AG04449 (cell line): Measurements from ENCODE around the gene ZDHHC22.

Source experiments
- CTCF ChIA-PET: fragments of 350-600 bp; formaldehyde crosslinking; extraction: SDS; loops from one replicate; lab custom pipeline; 2021; ENCODE audit warnings: antibody characterized with exemption; lab: Yijun Ruan, JAX
- POLR2A ChIA-PET: fragments of 400-600, 350-600 bp; formaldehyde crosslinking; extraction: SDS; loops from one replicate; lab custom pipeline; 2020; ENCODE audit warnings: antibody characterized with exemption, inconsistent platforms; lab: Yijun Ruan, JAX
- DNase-seq: peaks from one replicate; pipeline ENCODE4 v3.0.0-alpha.2; 2010; ENCODE audit warnings: low read depth, low spot score
- H3K4me3 ChIP-seq: 2 replicates; pipeline ENCODE4 v1.5.1; 2011; ENCODE audit warnings: low read depth, mild to moderate bottlenecking, control low read depth, low read length
- CTCF ChIP-seq: IDR thresholded peaks from one replicate; pipeline ENCODE4 v1.5.1; 2011; ENCODE audit warnings: mild to moderate bottlenecking, moderate library complexity, low read length, control low read depth, inconsistent platforms; ENCODE audit not compliant: insufficient read depth; ENCODE audit errors: missing control alignments

Gene ZDHHC22

GRCh38 chr14:77105145-77105939 lies 36.2 kb downstream of the ZDHHC22 start:
- no peak for TF ChIP-seq CTCF
- no peak overlapping the region for H3K4me3 ChIP-seq
- POLR2A ChIA-PET = no interaction called here
- no peak for DNase-seq
- CTCF ChIA-PET = interaction anchor here (0.9 to 1.7 kb wide), 7 partner anchors 10 to 230 kb away, joined by 3 to 5 read pairs (median 4); no protein-coding TSS in a partner anchor

GRCh38 chr14:77104393-77104792 lies 37.2 kb downstream of the ZDHHC22 start:
- CTCF ChIA-PET = interaction anchor here (0.7 to 1.7 kb wide), 7 partner anchors 9 to 229 kb away, joined by 3 to 5 read pairs (median 4); no protein-coding TSS in a partner anchor
- POLR2A ChIA-PET = no interaction called here
- H3K4me3 ChIP-seq = no peak overlapping the region
- no peak for DNase-seq
- TF ChIP-seq CTCF = no peak

DNA sequence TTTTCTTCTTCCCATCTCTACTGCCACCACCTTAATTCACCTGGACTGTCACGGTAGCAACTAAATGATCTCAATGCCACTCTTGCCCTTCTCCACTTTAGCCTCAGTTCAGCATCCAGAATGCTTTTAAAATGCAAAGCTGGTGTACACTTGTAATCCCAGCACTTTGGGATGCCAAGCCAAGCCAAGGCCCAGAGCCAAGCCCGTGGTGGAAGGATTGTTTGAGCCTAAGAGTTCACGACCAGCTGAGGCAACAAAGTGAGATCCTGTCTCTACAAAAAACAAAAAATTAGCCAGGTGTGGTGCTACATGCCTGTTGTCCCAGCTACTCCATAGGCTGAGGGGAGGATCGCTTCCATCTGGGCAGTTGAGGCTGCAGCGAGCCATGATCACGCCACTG lies 37.6 kb downstream of the ZDHHC22 start:
- ChIA-PET POLR2A (no interaction called here), CTCF (interaction anchor here (0.7 to 1.7 kb wide), 5 partner anchors 9 to 229 kb away, joined by 3 to 5 read pairs (median 4); no protein-coding TSS in a partner anchor)
- DNase-seq = no peak
- TF ChIP-seq CTCF = no peak
- no peak overlapping the region for H3K4me3 ChIP-seq

DNA sequence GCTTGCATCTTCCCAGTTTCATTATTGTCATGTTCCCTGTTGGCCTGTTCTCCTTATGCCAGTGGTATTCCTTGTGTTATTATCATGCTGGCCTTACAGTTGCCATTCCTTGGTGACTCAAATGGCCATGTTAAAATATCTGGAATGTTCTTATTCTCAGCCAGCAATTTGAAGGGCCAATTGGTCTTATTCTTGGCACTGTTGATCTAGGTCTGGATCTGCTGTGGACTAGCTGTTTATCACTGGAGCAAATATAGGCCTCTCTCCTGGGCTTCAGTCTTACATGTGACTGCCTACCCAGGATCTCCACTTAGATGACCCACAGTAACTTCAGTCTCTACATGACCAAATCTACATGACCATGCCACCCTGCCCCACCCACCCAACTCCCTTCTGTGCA lies 38.1 kb downstream of the ZDHHC22 start:
- no peak overlapping the region for H3K4me3 ChIP-seq
- POLR2A ChIA-PET = no interaction called here
- CTCF ChIA-PET = interaction anchor here (0.9 to 27.4 kb wide), 3 partner anchors 20 to 228 kb away, joined by 4 to 464 read pairs (median 5); no protein-coding TSS in a partner anchor
- DNase-seq = no peak
- no peak for TF ChIP-seq CTCF

DNA sequence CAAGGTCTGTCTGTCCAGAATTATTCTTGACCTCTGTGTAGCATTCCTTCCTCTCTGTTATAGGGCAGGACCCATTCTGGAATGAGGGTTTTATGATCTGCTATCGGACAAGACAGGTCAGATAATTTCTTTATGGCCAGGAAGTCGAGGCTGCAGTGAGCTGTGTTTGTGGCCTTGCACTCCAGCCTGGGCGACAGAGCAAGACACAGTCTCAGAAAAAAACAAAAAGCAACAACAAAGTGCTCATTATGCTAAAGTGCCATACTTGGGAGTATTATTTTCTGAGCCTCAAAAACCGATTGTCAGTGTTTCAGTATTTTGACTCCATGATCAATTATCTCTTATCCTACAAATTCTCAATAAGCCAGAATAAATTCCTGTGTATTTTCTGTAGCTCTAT lies 39.4 kb downstream of the ZDHHC22 start:
- ChIA-PET POLR2A (no interaction called here), CTCF (interaction anchor here (1.0 to 27.4 kb wide), 4 partner anchors 9 to 226 kb away, joined by 3 to 464 read pairs (median 4); no protein-coding TSS in a partner anchor)
- TF ChIP-seq CTCF = no peak
- DNase-seq = no peak
- H3K4me3 ChIP-seq = no peak overlapping the region

GRCh38 chr14:77100961-77101360 lies 40.6 kb downstream of the ZDHHC22 start:
- ChIA-PET POLR2A (no interaction called here), CTCF (interaction anchor here (3.0 to 27.4 kb wide), 5 partner anchors 9 to 391 kb away, joined by 7 to 464 read pairs (median 16); no protein-coding TSS in a partner anchor)
- no peak overlapping the region for H3K4me3 ChIP-seq
- DNase-seq = no peak
- no peak for TF ChIP-seq CTCF
